Caco-2 (cell line): ENCODE results near the gene VIP. TPM values are rescaled to one million over a fixed set of nuclear protein-coding genes. Genes with fewer than 3 reads are reported as not detected.

Source experiments
- BruUV-seq: library from RNA; stranded (reverse); fragments of 400-500 nt; replicated peaks from 2 replicates; lab custom pipeline; 2021; lab: Mats Ljungman, UMichigan
- CTCF ChIA-PET: fragments of 300-600 bp; sonication (Branson Sonifier 250); formaldehyde crosslinking; loops from one replicate; lab custom pipeline; 2022; ENCODE audit warnings: antibody characterized with exemption; lab: Charles Lee
- POLR2A ChIA-PET: fragments of 300-600 bp; sonication (Branson Sonifier 250); formaldehyde crosslinking; loops from one replicate; lab custom pipeline; 2022; ENCODE audit warnings: antibody characterized with exemption; lab: Charles Lee
- DNase-seq, 2 experiments: peaks; one replicate each; pipeline versions ENCODE4 v3.0.0 to v3.0.0-alpha.2; 2020 to 2022
- H3K27me3 ChIP-seq: replicated peaks from 2 replicates; pipeline ENCODE4 v1.6.0; 2011; ENCODE audit warnings: low read length; ENCODE audit not compliant: control insufficient read depth, insufficient read depth
- H3K36me3 ChIP-seq: 2 replicates; pipeline ENCODE4 v1.5.1; 2011; ENCODE audit warnings: low read length; ENCODE audit not compliant: control insufficient read depth, insufficient read depth
- H3K4me1 ChIP-seq: fragments of 250-450 bp; sonication (Bioruptor Pico); 2 replicates; pipeline ENCODE4 v1.5.1; 2020; ENCODE audit warnings: mild to moderate bottlenecking
- H3K4me3 ChIP-seq: 2 replicates; pipeline ENCODE4 v1.5.1; 2011; ENCODE audit warnings: low read depth, mild to moderate bottlenecking, control low read depth, low read length
- H3K9me3 ChIP-seq: fragments of 250-450 bp; sonication (Bioruptor Pico); 2 replicates; pipeline ENCODE4 v1.5.1; 2020; ENCODE audit warnings: mild to moderate bottlenecking, moderate library complexity
- H3K27ac Mint-ChIP-seq: one replicate; pipeline ENCODE4 v1.8.0; 2022; ENCODE audit warnings: mixed read lengths; ENCODE audit not compliant: unreplicated experiment
- H3K27me3 Mint-ChIP-seq: one replicate; pipeline ENCODE4 v1.8.0; 2022; ENCODE audit warnings: mixed read lengths; ENCODE audit not compliant: insufficient read depth, unreplicated experiment
- H3K36me3 Mint-ChIP-seq: one replicate; pipeline ENCODE4 v1.8.0; 2022; ENCODE audit warnings: mild to moderate bottlenecking, mixed read lengths; ENCODE audit not compliant: insufficient read depth, unreplicated experiment
- H3K4me1 Mint-ChIP-seq: one replicate; pipeline ENCODE4 v1.8.0; 2022; ENCODE audit warnings: low read depth, mixed read lengths; ENCODE audit not compliant: unreplicated experiment
- H3K4me3 Mint-ChIP-seq: one replicate; pipeline ENCODE4 v1.8.0; 2022; ENCODE audit warnings: mild to moderate bottlenecking, moderate library complexity, mixed read lengths; ENCODE audit not compliant: unreplicated experiment
- H3K9me3 Mint-ChIP-seq: one replicate; pipeline ENCODE4 v1.8.0; 2022; ENCODE audit warnings: mixed read lengths; ENCODE audit not compliant: unreplicated experiment
- CTCF ChIP-seq, 2 experiments: fragments of 200-600 bp in 1 of 2; IDR thresholded peaks; 1 replicate in 1 of 2; 2 replicates in 1 of 2; pipeline versions ENCODE4 v1.5.1 to v1.8.0; 2011 to 2022; ENCODE audit warnings: antibody characterized with exemption in 1 of 2, control low read depth in 1 of 2, inconsistent platforms in 1 of 2, low read depth in 1 of 2, low read length in 1 of 2, mild to moderate bottlenecking in 1 of 2, moderate library complexity in 1 of 2; ENCODE audit not compliant: insufficient read depth in 1 of 2, severe bottlenecking in 1 of 2, unreplicated experiment in 1 of 2
- intact Hi-C: fragments of 100-400 bp; cut with micrococcal nuclease; formaldehyde crosslinking; loops from one replicate; pipeline ENCODE4 v1.10.0; 2022; ENCODE audit not compliant: unreplicated experiment
- total RNA-seq: library from RNA; stranded (reverse); gene quantifications from 2 replicates; pipeline ENCODE4 v1.2.3, GENCODE V29; 2022

The VIP gene
- total RNA-seq, 1 experiment from 2014 or later, result not detected

GRCh38 chr6:152727507-152727906 is 23.1 kb upstream of the VIP start:
- TF ChIP-seq CTCF (IDR thresholded peaks at IDR 0.05; ENCODE audit: insufficient read depth in 1 of 2, low read depth in 1 of 2, low read length in 1 of 2, severe bottlenecking in 1 of 2, unreplicated experiment in 1 of 2), result peak; percentile 16 to 30
- Histone ChIP-seq H3K4me3 (no peak overlapping the region), H3K4me1 (no peaks in the 10 kb centered on the region), H3K9me3 (no peaks in the 10 kb centered on the region), H3K36me3 (no peaks in the 10 kb centered on the region), H3K27me3 (no peaks in the 10 kb centered on the region)
- CTCF ChIA-PET, result interaction anchor here (1.3 kb wide), 1 partner anchor 221 kb away, joined by 5 read pairs; no protein-coding TSS in a partner anchor
- no peaks in the 10 kb centered on the region for H3K9me3 Mint-ChIP-seq
- BruUV-seq, result no TSS peak
- no peaks in the 10 kb centered on the region for H3K27me3 Mint-ChIP-seq
- POLR2A ChIA-PET, result no interaction called here
- no peaks in the 10 kb centered on the region for H3K36me3 Mint-ChIP-seq
- no peak overlapping the region for H3K4me3 Mint-ChIP-seq
- no peaks in the 10 kb centered on the region for H3K4me1 Mint-ChIP-seq
- H3K27ac Mint-ChIP-seq, result no peak overlapping the region
- intact Hi-C loops, result no loop called here
- peak in 1 of 2 experiments; percentile 7 for DNase-seq

- Histone ChIP-seq H3K36me3 (no peaks in the 10 kb centered on the region), H3K27me3 (no peaks in the 10 kb centered on the region), H3K4me1 (no peaks in the 10 kb centered on the region), H3K9me3 (no peaks in the 10 kb centered on the region), H3K4me3 (no peak overlapping the region)
- no peak for DNase-seq
- Mint-ChIP-seq H3K36me3 (no peaks in the 10 kb centered on the region), H3K9me3 (no peaks in the 10 kb centered on the region), H3K27me3 (no peaks in the 10 kb centered on the region), H3K4me1 (no peaks in the 10 kb centered on the region), H3K4me3 (no peak overlapping the region), H3K27ac (no peak overlapping the region)
- ChIA-PET POLR2A (no interaction called here), CTCF (no interaction called here)
- no peak for TF ChIP-seq CTCF (IDR thresholded peaks at IDR 0.05; ENCODE audit: insufficient read depth in 1 of 2, low read depth in 1 of 2, low read length in 1 of 2, severe bottlenecking in 1 of 2, unreplicated experiment in 1 of 2)
- no TSS peak for BruUV-seq
- intact Hi-C loops, result no loop called here
These were observed 16.0 kb upstream of the VIP start for GRCh38 chr6:152734630-152735029.

GRCh38 chr6:152736687-152737273 is 13.8 kb upstream of the VIP start:
- no peaks in the 10 kb centered on the region for H3K27me3 Mint-ChIP-seq
- no peak overlapping the region for H3K27ac Mint-ChIP-seq
- ChIA-PET CTCF (no interaction called here), POLR2A (no interaction called here)
- Histone ChIP-seq H3K9me3 (no peaks in the 10 kb centered on the region), H3K4me1 (no peaks in the 10 kb centered on the region), H3K36me3 (no peaks in the 10 kb centered on the region), H3K4me3 (no peak overlapping the region), H3K27me3 (no peaks in the 10 kb centered on the region)
- no peaks in the 10 kb centered on the region for H3K36me3 Mint-ChIP-seq
- intact Hi-C loops, result no loop called here
- no peaks in the 10 kb centered on the region for H3K4me1 Mint-ChIP-seq
- H3K9me3 Mint-ChIP-seq, result no peaks in the 10 kb centered on the region
- no peak for TF ChIP-seq CTCF (IDR thresholded peaks at IDR 0.05; ENCODE audit: insufficient read depth in 1 of 2, low read depth in 1 of 2, low read length in 1 of 2, severe bottlenecking in 1 of 2, unreplicated experiment in 1 of 2)
- DNase-seq, result no peak
- BruUV-seq, result no TSS peak
- no peak overlapping the region for H3K4me3 Mint-ChIP-seq
